Pancreas (tissue), 10 donors: ENCODE measurements around the gene SQSTM1. TPM values are rescaled to one million over a fixed set of nuclear protein-coding genes. Genes with fewer than 3 reads are reported as not detected.

Experiments used
- ATAC-seq, 4 donors: fragments of 200-7000 bp; cut with Tn5 transposase; one replicate each; pipeline versions ENCODE4 v1.8.0 to v1.9.1; 2020; ENCODE audit warnings: mild to moderate bottlenecking in 4 of 4, moderate library complexity in 4 of 4
- DNase-seq, 6 donors: peaks; one replicate each; pipeline ENCODE4 v3.0.0-alpha.2; 2020
- FAIRE-seq: peaks from 2 replicates; lab custom pipeline; 2012; peaks lifted over from hg19 to GRCh38; lab: Jason Lieb, UNC
- H3K27ac ChIP-seq, 4 donors: fragments of 200-600 bp; sonication (generic); 1 replicate in 3 of 4; 2 replicates in 1 of 4; pipeline versions ENCODE4 v1.5.0 to v1.8.0; 2020
- H3K27me3 ChIP-seq, 4 donors: fragments of 200-600 bp; one replicate each; pipeline ENCODE4 v1.8.0; 2021
- H3K36me3 ChIP-seq, 3 donors: fragments of 200-600 bp; sonication (generic) in 1 of 3; one replicate each; pipeline versions ENCODE4 v1.5.0 to v1.8.0; 2020 to 2021
- H3K4me1 ChIP-seq, 3 donors: fragments of 200-600 bp; one replicate each; pipeline ENCODE4 v1.8.0; 2021
- H3K4me3 ChIP-seq, 4 donors: fragments of 200-600 bp; sonication (generic) in 2 of 4; one replicate each; pipeline versions ENCODE4 v1.5.0 to v1.8.0; 2020 to 2021
- H3K9me3 ChIP-seq, 4 donors: fragments of 200-600 bp; one replicate each; pipeline ENCODE4 v1.8.0; 2021
- WGBS, 2 donors: extraction: QIAGEN DNeasy Blood & Tissue Kit; methylation state at CpG; one replicate each; pipeline ENCODE4 v1.1.7; 2013; 5-methylcytosine and 5-hydroxymethylcytosine counted together
- intact Hi-C, 3 donors: fragments of 100-400 bp; cut with DNase I; formaldehyde crosslinking; loops; one replicate each; pipeline versions ENCODE4 v1.11.1 to v1.14.2; 2022
- polyA plus RNA-seq, 2 donors: library from polyadenylated mRNA; stranded (reverse); fragments of 200-250 nt; gene quantifications; one replicate each; pipeline ENCODE4 v1.2.3, GENCODE V29; 2013
- total RNA-seq, 6 donors: library from RNA; stranded (reverse); fragmentation: NEBNext Ultra II Directional in 4 of 6; extraction: Animal tissue kit (Norgen Biotek cat#: 25700) in 4 of 6; gene quantifications; one replicate each; pipeline versions ENCODE4 v1.2.1 to v1.2.4, GENCODE V29; 2021 to 2023
- TF ChIP-seq, protein P1 (sequence below), 4 donors: fragments of 200-600 bp; sonication (generic) in 3 of 4; IDR thresholded peaks; one replicate each; pipeline versions ENCODE4 v1.5.0 to v1.8.0; 2021; ENCODE audit warnings: antibody characterized with exemption in 4 of 4
- donor health status: healthy with polysubstance abuse.
- donor health status: DM: no; HTN: no; CAD: no; lungs with moderate emphysema.
- donor health status: DM: no; HTN: no; CAD: no.
- donor health status: control.
- donor health status: control.
- donor health status: Bipolar disorder and iron deficiency.
- donor health status: DM: yes; HTN: yes; CAD: no.
- donor health status: DM: no; HTN: no; CAD: no.
- donor health status: DM: no; HTN: no; CAD: no.
- donor health status: DM: yes; HTN: yes; CAD: no.

Gene SQSTM1
- total and polyA plus RNA-seq, 8 donors: 125 to 261 (median 200) TPM

DNA sequence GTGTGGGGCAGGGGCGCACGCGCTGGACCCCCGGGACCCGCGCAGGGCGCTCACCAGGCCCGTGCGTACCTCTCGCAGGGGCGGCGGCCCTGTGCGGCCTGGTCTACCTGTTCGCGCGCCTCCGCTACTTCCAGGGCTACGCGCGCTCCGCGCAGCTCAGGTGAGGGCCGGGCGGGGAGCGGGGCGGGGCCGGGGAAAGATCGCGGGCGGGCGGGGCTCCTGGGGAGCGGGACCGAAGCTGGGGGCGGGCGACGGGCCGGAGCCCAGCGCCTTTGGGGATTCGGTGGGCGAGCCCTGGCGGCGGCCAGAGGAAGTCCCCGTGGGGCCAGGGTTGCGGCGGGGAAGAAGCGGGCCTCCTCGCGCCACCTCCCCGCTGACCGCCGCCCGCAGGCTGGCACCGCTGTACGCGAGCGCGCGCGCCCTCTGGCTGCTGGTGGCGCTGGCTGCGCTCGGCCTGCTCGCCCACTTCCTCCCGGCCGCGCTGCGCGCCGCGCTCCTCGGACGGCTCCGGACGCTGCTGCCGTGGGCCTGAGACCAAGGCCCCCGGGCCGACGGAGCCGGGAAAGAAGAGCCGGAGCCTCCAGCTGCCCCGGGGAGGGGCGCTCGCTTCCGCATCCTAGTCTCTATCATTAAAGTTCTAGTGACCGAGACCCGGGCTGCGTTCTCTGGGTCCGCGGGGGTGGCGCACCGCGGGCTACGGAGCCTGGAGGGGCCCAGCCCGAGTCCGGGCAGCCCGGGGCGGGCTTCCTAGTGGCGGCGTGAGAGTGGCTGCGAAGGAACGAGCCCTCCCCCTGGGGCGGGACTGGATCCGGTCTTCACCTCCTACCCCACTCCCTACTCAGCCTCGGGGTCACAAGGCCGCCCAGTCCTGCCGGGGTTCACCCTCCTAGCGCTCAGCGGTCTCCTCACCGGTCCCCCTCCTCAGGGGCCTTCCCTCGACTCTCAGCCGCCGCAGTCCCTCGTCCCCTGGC lies 24.6 kb upstream of the SQSTM1 start:
- DNase-seq: peak; percentile 81 to 93 (median 88)
- intact Hi-C loops: loop anchor here in 1 of 3 donors (10.0 kb wide), 1 partner anchor 131 kb away; no protein-coding TSS in a partner anchor
- Histone ChIP-seq H3K27ac (peak overlapping the region; percentile 84 to 91 (median 90)), H3K4me3 (peak overlapping the region; percentile 69 to 86 (median 78)), H3K36me3 (peaks cover 0 to 29% (median 8%) of the 10 kb centered on the region in 3 donors), H3K27me3 (no peaks in the 10 kb centered on the region), H3K9me3 (no peaks in the 10 kb centered on the region), H3K4me1 (peaks cover 5 to 12% (median 6%) of the 10 kb centered on the region in 3 donors)
- TF ChIP-seq, protein P1, sequence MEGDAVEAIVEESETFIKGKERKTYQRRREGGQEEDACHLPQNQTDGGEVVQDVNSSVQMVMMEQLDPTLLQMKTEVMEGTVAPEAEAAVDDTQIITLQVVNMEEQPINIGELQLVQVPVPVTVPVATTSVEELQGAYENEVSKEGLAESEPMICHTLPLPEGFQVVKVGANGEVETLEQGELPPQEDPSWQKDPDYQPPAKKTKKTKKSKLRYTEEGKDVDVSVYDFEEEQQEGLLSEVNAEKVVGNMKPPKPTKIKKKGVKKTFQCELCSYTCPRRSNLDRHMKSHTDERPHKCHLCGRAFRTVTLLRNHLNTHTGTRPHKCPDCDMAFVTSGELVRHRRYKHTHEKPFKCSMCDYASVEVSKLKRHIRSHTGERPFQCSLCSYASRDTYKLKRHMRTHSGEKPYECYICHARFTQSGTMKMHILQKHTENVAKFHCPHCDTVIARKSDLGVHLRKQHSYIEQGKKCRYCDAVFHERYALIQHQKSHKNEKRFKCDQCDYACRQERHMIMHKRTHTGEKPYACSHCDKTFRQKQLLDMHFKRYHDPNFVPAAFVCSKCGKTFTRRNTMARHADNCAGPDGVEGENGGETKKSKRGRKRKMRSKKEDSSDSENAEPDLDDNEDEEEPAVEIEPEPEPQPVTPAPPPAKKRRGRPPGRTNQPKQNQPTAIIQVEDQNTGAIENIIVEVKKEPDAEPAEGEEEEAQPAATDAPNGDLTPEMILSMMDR (IDR thresholded peaks at IDR 0.05): peak; percentile 63 to 79 (median 74)
- 1 to 2% methylated on average over 64 to 113 of the region's 113 CpGs for WGBS, 2 donors
- FAIRE-seq: no peak
- peak; percentile 83 to 87 (median 86) for ATAC-seq

DNA sequence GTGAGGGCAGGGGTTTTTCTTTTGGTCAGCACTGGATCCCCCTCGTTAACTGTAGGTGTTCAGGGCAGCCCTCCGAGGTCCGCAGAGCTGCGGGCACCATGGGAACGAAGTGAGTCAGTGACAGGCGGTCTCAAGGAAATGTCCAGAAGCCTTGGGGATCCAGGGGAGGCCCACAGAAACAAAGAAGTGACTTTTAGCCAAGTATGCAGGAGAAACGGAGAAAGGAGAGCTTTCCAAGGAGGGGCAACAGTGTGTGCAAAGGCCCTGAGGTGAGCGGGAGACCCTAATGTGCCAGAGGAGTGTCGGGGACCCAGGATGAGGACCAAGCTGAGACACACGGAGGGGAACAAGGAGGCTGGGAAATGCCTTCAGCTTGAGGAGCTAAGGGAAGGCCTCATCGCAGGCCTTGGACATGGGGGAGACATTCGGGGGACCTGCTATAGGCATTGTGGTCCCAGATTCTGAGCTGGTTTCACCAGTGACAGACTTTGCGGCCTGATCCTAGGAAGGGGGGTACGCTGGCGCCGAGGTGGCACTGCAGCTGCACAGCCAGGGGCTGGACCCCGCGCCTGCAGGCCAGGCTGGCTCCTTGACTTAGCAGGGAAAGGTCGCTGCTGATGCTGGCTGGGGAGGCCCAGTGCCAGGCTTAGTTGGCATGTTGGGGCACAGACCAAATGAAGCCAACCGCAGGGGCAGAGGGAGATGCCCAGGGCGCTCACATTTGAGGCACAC lies 23.7 kb upstream of the SQSTM1 start:
- intact Hi-C loops: loop anchor here in 1 of 3 donors (10.0 kb wide), 1 partner anchor 132 kb away; no protein-coding TSS in a partner anchor
- H3K4me3 ChIP-seq: peak overlapping the region in 2 of 4 donors; percentile 80 to 86
- FAIRE-seq: no peak
- peak in 4 of 6 donors; percentile 7 to 71 (median 44) for DNase-seq
- TF ChIP-seq, protein P1 (IDR thresholded peaks at IDR 0.05): no peak
- 84 to 85% methylated on average over 21 of the region's 21 CpGs for WGBS, 2 donors
- H3K27me3 ChIP-seq: no peaks in the 10 kb centered on the region
- H3K36me3 ChIP-seq: peaks cover 0 to 30% (median 8%) of the 10 kb centered on the region in 3 donors
- H3K9me3 ChIP-seq: no peaks in the 10 kb centered on the region
- no peak for ATAC-seq
- peak overlapping the region; percentile 84 to 91 (median 90) for H3K27ac ChIP-seq
- peaks cover 5 to 12% (median 6%) of the 10 kb centered on the region in 3 donors for H3K4me1 ChIP-seq

DNA sequence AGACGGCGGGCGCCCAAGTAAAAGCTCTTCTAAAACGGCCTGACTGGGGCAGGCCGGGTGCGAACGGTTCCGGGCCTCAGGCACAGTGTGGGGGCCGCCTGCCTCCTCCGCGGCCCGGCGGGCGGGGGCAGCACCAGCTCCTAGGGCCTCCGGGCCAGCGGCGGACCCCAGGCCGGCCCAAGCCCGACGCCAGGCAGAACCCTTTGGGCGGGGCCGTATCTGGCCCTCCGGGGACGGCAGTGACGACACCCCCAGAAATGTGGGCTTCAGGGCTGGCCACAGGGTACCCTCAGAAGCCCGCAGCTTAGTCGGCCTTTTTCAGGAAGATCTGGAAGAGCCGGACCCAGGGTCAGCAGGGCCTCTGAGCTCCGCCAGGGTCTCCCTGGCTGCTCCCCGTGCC lies 23.0 kb upstream of the SQSTM1 start:
- ATAC-seq (no peak), FAIRE-seq (no peak), DNase-seq (peak in 2 of 6 donors; percentile 47 to 70)
- Histone ChIP-seq H3K9me3 (no peaks in the 10 kb centered on the region), H3K4me3 (no peak overlapping the region), H3K4me1 (peaks cover 5 to 15% (median 6%) of the 10 kb centered on the region in 3 donors), H3K36me3 (peaks cover 0 to 30% (median 8%) of the 10 kb centered on the region in 3 donors), H3K27me3 (no peaks in the 10 kb centered on the region), H3K27ac (no peak overlapping the region)
- WGBS, 2 donors: 95% methylated on average over 29 to 30 of the region's 30 CpGs
- intact Hi-C loops: loop anchor here in 1 of 3 donors (10.0 kb wide), 1 partner anchor 133 kb away; no protein-coding TSS in a partner anchor
- TF ChIP-seq, protein P1 (IDR thresholded peaks at IDR 0.05): no peak

DNA sequence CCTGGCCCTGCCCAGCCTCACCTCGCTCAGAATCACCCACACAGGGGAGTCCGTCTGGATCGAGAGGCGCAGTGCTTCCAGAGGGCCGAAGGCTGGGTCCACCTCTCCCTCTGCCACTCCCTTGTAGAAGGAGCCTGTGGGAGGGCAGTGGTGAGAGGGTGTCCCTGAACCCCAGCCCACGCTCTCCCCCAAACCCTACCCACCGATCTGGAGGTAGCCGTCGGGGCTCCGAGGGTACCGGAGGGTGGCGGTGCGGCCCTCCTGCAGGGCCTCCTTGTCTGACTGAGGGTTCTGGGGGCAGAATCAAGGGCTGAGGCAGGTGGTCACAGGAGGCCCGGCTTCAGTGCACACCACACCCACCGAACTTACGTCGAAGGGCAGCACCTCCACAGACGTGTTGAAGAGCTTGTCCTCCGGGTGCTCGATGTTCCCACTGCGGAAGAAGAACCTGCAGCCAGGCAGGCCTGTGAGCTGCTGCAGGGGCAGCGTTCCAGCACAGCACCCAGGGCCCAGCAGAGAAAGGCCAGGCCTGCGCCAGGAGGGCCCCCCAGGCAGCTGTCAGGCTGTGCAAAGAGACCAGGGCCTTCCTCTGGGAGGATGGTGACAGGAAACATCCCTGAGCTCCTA lies 22.4 kb upstream of the SQSTM1 start:
- Histone ChIP-seq H3K27me3 (no peaks in the 10 kb centered on the region), H3K4me3 (no peak overlapping the region), H3K36me3 (peaks cover 0 to 30% (median 8%) of the 10 kb centered on the region in 3 donors), H3K4me1 (peaks cover 5 to 18% (median 6%) of the 10 kb centered on the region in 3 donors), H3K27ac (no peak overlapping the region), H3K9me3 (no peaks in the 10 kb centered on the region)
- 96 to 97% methylated on average over 20 to 23 of the region's 23 CpGs for WGBS, 2 donors
- peak in 1 of 6 donors; percentile 78 for DNase-seq
- ATAC-seq: no peak
- intact Hi-C loops: loop anchor here in 1 of 3 donors (10.0 kb wide), 1 partner anchor 133 kb away; no protein-coding TSS in a partner anchor
- TF ChIP-seq, protein P1 (IDR thresholded peaks at IDR 0.05): no peak
- no peak for FAIRE-seq
